HG03378 (cell line): ENCODE data around the gene ADGRA1.

Experiments used
- ATAC-seq: cut with Tn5 transposase; IDR thresholded peaks from one replicate; pipeline ENCODE4 v1.9.1; 2021; ENCODE audit warnings: mild to moderate bottlenecking, moderate library complexity; ENCODE audit not compliant: unreplicated experiment

The ADGRA1 gene

DNA sequence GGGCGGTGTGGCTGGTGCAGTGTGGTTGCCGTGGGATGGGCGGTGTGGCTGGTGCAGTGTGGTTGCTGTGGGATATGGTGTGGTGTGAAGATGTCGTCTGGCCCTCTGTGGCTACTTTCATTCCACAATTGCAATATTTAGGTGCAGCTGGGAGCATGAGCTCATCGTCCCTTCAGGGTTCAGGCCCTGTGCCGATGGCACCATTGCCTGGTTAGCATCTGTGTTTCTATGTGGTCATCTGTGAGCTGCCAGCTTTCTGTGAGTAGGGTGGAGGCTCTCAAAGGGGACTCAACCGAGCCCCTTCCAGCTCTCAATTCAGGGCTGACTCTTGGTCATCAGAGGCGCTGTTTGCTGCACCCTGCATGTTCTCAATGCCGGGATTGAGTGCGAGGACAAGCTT, 3.6 kb downstream of the ADGRA1 start:
- ATAC-seq, result no peak

- no peak for ATAC-seq
These were observed 5.6 kb downstream of the ADGRA1 start for GRCh38 chr10:133093291-133093690.

DNA sequence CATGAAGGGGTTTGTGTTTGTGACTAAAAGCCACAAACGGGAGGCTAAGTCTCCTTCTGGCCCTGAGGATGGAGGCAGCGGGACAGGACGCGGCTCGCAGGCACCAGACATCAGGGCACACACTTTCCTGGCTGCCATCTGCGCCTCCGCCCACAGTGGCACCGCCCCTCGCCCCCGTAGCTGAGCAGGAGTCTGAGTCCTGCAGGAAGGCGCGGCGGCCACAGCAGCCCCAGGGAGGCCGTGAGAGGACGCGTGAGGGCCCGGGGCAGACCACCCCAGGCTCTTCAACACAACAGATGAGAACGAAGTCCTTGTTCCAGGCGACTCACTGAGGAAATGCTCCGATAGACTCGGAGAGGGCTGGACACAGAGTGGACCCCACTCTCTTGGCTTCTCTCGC, 6.6 kb downstream of the ADGRA1 start:
- ATAC-seq, result no peak

DNA sequence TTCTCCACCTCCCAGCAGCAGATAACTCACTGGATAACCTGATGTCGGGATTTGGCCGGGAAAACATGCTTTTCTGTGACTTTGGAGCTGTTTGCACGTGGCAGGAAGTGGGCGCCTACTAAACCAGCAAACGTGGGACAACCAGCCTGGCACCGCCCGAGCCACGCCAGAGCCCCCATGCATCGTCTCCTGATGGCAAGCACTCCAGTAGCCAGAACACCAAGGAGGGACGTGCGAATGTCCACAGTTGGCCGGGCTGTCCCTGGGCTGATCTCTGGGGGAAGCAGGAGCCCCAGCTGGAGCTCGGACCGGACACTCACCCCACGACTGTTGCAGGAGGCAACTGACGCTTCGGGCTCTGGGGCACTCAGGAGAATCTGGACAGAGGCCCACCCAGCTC, 7.1 kb downstream of the ADGRA1 start:
- no peak for ATAC-seq

DNA sequence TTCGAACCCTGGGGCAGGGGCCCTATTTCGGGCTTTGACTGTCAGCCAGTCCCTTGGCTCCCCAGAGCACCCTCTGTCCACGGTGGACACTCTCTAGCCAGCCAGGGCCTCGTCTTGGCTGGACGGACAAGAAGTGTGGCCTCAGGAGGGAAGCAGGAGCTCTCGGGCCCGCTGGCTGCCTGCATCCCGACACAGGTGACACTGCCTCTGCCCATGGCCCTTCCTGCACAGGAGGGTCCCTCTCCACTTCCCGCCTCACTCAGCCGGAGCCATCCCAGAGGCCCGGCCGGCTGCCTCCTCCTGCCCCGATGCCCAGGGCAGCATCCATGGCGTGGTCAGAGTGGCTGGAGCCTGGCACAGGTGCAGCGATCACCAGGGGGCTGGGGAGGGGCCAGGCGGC, 7.9 kb downstream of the ADGRA1 start:
- ATAC-seq, result no peak

DNA sequence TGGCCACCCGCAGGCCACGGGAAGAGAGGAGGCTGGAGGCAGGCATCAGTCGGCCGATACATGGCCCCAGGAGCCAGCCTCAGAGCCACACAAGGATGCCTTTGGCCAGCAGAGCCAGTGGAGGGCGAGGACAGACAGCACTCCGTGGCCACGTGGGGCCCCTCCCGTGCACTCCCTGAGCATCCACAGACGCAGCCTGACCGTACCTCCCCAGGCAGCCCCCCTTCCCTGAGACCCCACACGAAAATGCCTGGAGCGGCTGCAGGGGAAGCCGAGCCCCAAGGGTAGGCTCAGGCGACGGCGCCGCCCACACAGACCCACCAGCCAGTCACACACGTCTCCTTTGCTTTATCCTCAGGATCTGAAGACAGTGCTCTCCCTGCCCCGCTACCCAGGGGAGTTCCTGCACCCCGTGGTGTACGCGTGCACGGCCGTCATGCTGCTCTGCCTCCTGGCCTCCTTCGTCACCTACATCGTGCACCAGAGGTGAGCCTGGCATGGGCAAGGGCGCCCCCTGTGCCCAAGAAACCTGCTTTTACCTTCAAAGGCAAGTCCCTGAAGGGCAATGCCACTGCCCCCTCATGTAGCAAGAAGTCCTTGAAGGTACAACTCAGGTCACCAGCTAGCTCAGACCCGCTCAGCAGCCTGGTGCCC, 9.0 kb downstream of the ADGRA1 start:
- no peak for ATAC-seq

DNA sequence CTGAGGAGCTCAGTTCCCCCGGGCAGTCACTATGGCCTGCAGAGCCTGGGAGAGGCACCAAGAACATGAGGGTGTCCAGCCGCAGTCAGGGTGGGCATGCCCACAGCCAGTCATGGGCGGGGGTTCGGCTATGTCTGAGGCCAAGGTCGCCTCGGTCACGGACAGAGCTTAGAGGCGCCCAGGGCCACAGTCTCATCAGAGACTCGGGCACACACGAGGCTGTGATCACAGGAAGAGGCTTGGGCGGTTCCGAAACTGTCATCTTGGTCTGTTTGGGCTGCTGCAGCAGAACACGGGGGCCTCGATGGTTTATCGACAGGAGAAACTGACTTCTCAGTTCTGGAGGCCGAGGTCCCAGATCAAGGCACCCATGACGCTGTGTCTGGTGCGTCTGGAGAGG, 9.7 kb downstream of the ADGRA1 start:
- no peak for ATAC-seq

- no peak for ATAC-seq
These were observed 10.2 kb downstream of the ADGRA1 start for GRCh38 chr10:133097961-133098360.

DNA sequence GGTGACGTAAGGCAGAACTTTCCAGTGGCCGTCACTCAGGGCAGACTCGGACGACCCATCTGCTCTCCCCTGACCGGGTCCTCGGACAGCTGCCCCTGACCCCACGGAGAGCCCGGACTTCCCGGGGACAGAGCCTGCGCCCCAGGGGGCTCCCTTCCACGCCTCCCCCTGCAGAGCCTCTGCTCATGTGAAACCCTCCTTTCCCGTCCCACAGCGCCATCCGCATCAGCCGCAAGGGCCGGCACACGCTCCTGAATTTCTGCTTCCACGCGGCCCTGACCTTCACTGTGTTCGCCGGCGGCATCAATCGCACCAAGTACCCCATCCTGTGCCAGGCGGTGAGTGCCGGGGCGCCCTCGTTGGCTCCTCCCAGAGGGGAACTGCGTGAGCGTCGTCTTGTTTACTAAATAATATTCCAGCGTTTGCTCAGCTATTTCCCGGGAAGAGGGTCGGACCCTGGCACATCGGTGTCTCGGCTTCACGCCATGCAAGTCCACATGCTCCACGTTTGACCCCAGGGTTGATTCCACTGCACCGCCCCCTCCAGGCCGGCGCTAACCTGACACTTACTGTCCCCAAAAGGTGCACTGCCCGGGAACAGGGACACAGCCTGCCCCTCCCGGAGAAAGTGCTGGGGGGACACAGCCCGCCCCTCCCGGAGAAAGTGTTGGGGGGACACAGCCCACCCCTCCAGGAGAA, 10.9 kb downstream of the ADGRA1 start:
- no peak for ATAC-seq

GRCh38 chr10:133099571-133099970, 11.8 kb downstream of the ADGRA1 start:
- no peak for ATAC-seq

DNA sequence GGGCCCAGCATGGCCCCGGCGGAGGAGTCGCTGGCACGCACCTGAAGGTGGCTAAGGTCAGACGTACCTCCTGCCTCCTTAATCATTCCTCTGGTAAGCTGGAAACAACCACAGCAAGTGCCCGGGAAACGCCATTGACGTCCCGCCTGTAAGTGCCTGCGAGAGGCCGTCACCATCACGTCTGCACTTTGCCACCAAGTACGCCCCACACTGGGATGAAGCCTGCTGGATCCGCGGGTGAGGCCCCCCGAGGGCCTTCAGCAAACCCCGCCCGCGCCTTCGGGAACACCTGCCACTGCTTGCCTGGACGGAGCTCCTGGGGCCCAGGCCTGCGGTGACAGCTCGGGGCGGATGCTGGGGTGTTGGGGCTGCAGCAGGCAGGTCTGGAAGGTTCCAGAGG, 12.5 kb downstream of the ADGRA1 start:
- ATAC-seq, result no peak

DNA sequence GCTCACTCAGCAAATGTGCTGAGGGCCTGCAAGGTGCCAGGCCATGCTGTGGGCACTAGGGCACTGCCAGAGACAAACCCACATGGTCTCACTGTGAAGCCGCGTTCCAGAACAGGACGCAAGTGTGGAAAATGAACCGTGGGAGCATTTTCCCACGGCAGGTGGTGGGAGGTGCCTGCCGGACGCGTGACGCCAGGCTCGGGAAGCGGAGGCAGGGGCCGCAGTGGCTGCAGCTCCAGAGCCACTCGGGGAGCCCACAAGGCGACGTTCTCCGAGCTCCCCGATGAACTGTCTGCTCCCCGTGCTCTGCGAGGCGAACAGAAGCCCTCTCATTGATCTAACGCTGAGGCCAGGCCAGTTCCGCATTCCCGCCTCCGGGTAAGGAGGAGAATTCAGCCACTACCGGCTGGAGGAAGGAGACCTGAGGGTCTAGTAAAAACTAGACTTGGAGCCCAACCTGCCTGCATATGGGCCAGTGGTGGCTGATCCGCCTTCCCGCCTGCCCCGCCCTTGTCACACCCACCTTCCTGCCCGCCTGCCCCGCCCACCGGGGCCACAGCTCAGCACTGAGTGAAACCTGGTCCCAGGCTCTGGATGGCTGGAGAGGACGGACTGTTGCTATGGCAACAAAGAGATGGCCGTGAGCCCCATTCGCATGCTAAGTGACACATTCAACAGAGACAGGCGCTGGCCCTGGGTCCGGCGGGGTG, 13.1 kb downstream of the ADGRA1 start:
- no peak for ATAC-seq

DNA sequence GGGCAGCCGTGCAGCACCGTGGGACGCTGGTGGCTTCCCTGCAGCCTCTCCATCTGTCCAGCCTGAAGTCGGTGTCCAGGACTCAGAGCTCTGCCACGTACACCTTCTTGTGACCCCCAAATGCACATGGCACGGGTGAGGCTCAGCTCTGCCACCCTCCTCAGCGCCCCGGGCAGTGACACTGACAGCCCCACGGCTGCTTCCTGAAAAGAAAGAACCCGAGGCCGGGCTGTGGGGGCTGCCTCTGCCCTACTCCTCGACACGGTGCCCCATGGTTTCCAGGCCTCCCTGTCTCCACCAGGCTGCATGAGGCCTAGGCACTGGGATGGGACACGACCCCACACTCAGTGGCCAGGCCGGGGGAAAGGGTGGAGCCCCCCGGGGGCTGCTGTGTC, 13.7 kb downstream of the ADGRA1 start:
- ATAC-seq, result no peak

GRCh38 chr10:133102415-133103095, 14.8 kb downstream of the ADGRA1 start:
- ATAC-seq, result no peak

DNA sequence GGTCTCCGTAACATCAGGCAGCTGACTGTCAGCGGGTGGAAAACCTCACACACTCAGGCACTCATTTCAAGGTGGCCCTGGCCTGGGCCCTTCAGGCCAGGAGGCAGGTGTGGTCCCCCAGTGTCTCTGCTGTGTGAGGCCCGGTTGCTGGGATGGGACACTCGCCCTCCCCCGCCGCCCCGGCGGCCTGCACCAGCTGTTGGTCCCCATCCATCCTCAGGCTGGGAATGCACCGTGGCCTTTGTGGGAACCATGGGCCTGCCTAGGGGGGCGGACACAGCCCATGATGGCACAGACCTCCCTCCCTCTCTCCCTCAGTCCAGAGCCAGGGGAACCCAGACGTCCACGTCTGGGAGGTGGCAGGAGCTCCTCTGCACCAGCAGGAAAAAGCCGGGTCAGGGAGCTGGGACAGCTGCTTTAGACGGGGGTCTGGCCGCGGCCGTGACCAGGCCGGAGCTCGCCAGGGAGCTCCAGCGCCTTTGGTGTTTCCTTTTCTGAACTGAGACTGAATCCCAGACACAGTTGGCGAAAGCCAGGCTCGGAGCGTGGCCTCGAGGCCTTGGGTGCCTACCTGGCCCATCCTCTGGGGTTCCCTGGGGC, 15.7 kb downstream of the ADGRA1 start:
- no peak for ATAC-seq

GRCh38 chr10:133104068-133104962, 16.6 kb downstream of the ADGRA1 start:
- no peak for ATAC-seq

DNA sequence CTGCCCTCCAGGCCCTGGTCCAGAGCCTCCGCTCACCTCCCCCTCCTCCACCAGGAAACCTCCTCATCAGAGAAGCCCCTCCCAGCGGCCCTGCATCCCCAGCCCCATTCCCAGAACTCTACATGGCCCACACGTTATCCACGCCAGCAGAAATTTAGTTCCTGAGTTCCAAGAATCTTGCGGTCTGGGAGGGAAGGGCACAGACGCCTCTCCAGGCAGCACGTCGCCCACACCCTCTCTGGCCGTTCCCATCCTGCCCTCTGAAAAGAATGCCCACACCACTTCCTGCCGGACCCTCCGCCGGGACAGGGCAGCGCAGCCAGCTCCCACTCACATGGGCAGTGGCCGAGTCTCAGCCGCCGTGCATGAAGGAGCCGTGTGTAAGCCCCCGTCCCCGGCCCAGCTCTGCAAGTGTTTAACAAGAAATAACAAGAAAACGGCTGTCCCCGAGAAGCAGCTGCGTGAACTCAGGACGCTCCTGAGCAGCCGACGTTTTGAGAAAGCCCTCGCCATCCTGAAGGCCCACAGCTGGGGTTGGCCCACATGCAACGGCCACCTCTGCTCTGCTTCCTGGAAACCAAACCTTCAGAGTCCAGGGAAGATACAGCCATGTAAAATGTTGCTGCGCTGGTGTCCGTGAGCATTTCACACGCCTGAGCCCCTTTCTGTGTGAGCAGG, 17.4 kb downstream of the ADGRA1 start:
- no peak for ATAC-seq

GRCh38 chr10:133105686-133106390, 18.1 kb downstream of the ADGRA1 start:
- no peak for ATAC-seq

DNA sequence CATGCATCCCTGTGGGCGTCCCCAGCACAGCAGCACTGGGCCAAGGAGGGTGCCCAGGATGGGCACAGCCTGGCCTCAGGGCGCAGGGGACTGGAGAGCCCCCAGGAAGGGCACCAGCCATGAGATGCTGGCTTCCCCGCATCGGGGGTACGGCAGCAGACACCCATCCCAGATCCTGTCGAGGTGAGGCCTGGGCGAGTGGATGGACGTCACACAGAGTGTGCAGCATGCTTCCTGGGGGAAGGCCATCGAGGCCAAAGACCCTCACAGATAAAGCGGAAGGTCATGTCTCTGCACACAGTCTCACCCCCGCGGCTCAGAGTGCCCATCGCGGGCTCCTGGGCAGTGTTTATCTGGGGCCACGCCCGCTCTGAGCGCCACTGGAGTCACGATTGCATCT, 18.8 kb downstream of the ADGRA1 start:
- no peak for ATAC-seq
